ENCODE data around the gene CELF1. TPM values are rescaled to one million over a fixed set of nuclear protein-coding genes. Genes with fewer than 3 reads are reported as not detected.

The CELF1 gene
- total RNA-seq, 1 donor from 2014 or later, result 173 TPM

- Histone ChIP-seq H3K79me2 (ENCODE audit: low read depth) (peaks cover 21% of the 10 kb centered on the region), H3F3A (ENCODE audit: low read depth) (no peaks in the 10 kb centered on the region), H3K4me2 (no peak overlapping the region), H4K20me1 (ENCODE audit: low read depth) (no peaks in the 10 kb centered on the region), H3K27ac (no peak overlapping the region), H3K4me3 (no peak overlapping the region), H2AFZ (replicated peaks) (no peak overlapping the region), H3K27me3 (no peaks in the 10 kb centered on the region), H3K9me3 (ENCODE audit: low read depth) (no peaks in the 10 kb centered on the region), H3K9ac (no peak overlapping the region), H3K36me3 (no peaks in the 10 kb centered on the region), H3K4me1 (peaks cover 8% of the 10 kb centered on the region)
- Mint-ChIP-seq H3K4me1 (peaks cover 26% of the 10 kb centered on the region), H3K36me3 (peaks cover 30% of the 10 kb centered on the region), H3K9me3 (no peaks in the 10 kb centered on the region), H3K4me3 (no peak overlapping the region), H3K27ac (no peak overlapping the region), H3K27me3 (ENCODE audit: insufficient read depth, low read depth) (peaks cover 10% of the 10 kb centered on the region)
- TF ChIP-seq EZH2phosphoT487 (IDR thresholded peaks at IDR 0.05) (no peak), EZH2 (IDR thresholded peaks at IDR 0.05) (no peak), CTCF (IDR thresholded peaks at IDR 0.05) (no peak)
- no peak for DNase-seq (ENCODE audit: low spot score)
Measured at GRCh38 chr11:47583844-47584243, 30.9 kb upstream of the CELF1 start.

GRCh38 chr11:47578524-47579494, 25.9 kb upstream of the CELF1 start, which contains the start of the genes KBTBD4 and NDUFS3:
TSS of gene KBTBD4 (minus strand) at chr11:47578970. CDS start at chr11:47578951, 19 bp downstream.
TSS of gene NDUFS3 (plus strand) at chr11:47579074. CDS start at chr11:47579092, 18 bp downstream.
- Histone ChIP-seq H3K4me1 (peaks cover 18% of the 10 kb centered on the region), H3K79me2 (ENCODE audit: low read depth) (peaks cover 45% of the 10 kb centered on the region), H3K27me3 (no peaks in the 10 kb centered on the region), H3K27ac (peak within 1 kb of the TSS; percentile 85), H4K20me1 (ENCODE audit: low read depth) (no peaks in the 10 kb centered on the region), H2AFZ (replicated peaks) (peak within 1 kb of the TSS; percentile 89), H3K36me3 (no peaks in the 10 kb centered on the region), H3F3A (ENCODE audit: low read depth) (peaks cover 13% of the 10 kb centered on the region), H3K9me3 (ENCODE audit: low read depth) (no peaks in the 10 kb centered on the region), H3K4me2 (peak within 1 kb of the TSS; percentile 99), H3K9ac (peak within 1 kb of the TSS; percentile 95), H3K4me3 (peak within 1 kb of the TSS; percentile 87)
- peaks cover 12% of the 10 kb centered on the region for H3K27me3 Mint-ChIP-seq (ENCODE audit: insufficient read depth, low read depth)
- peak; percentile 97 for DNase-seq (ENCODE audit: low spot score)
- peaks cover 31% of the 10 kb centered on the region for H3K4me1 Mint-ChIP-seq
- H3K36me3 Mint-ChIP-seq, result peaks cover 33% of the 10 kb centered on the region
- peak within 1 kb of the TSS; percentile 99 for H3K4me3 Mint-ChIP-seq
- H3K27ac Mint-ChIP-seq, result peak within 1 kb of the TSS; percentile 100
- peak; percentile 64 for TF ChIP-seq EZH2 (IDR thresholded peaks at IDR 0.05)
- TF ChIP-seq EZH2phosphoT487 (IDR thresholded peaks at IDR 0.05), result no peak
- TF ChIP-seq CTCF (IDR thresholded peaks at IDR 0.05), result no peak
- H3K9me3 Mint-ChIP-seq, result no peaks in the 10 kb centered on the region

DNA sequence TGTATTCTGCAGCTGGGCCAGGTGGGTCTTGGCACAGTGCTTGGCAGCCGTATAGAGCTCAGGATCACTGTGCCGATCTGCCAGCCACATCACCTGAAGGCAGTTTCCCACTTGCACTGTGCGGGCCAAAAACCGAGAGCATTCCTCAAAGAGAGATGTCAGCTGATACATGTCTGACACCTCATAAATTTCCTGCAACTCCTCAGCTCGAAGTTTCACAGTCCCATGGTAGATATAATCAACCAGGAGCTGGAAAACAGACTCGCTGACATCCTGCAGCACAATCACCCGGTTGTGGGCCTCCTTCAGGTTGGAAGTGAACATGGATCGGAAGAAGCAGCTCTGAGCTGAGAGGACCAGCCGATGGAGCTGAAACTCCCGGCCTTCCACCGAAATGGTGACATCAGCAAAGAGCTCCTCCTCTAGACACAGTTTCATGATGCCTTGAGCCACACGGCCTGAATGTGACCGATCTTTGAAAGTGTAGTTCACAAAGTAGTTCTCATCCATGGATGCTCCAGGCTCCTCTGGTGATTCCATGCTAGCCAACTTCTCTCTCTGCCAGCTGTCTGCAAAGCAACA, 24.6 kb upstream of the CELF1 start:
- no peaks in the 10 kb centered on the region for H3K27me3 ChIP-seq
- H4K20me1 ChIP-seq (ENCODE audit: low read depth), result no peaks in the 10 kb centered on the region
- Mint-ChIP-seq H3K36me3 (peaks cover 30% of the 10 kb centered on the region), H3K9me3 (no peaks in the 10 kb centered on the region), H3K27me3 (ENCODE audit: insufficient read depth, low read depth) (peaks cover 12% of the 10 kb centered on the region), H3K4me1 (peaks cover 31% of the 10 kb centered on the region), H3K4me3 (peak overlapping the region; percentile 99), H3K27ac (peak overlapping the region; percentile 100)
- H3K9me3 ChIP-seq (ENCODE audit: low read depth), result no peaks in the 10 kb centered on the region
- H2AFZ ChIP-seq (replicated peaks), result no peak overlapping the region
- TF ChIP-seq EZH2 (IDR thresholded peaks at IDR 0.05), result no peak
- TF ChIP-seq CTCF (IDR thresholded peaks at IDR 0.05), result no peak
- TF ChIP-seq EZH2phosphoT487 (IDR thresholded peaks at IDR 0.05), result no peak
- DNase-seq (ENCODE audit: low spot score), result no peak
- peaks cover 13% of the 10 kb centered on the region for H3F3A ChIP-seq (ENCODE audit: low read depth)
- no peak overlapping the region for H3K27ac ChIP-seq
- H3K36me3 ChIP-seq, result no peaks in the 10 kb centered on the region
- H3K79me2 ChIP-seq (ENCODE audit: low read depth), result peaks cover 45% of the 10 kb centered on the region
- H3K4me1 ChIP-seq, result peaks cover 18% of the 10 kb centered on the region
- H3K9ac ChIP-seq, result no peak overlapping the region
- peak overlapping the region; percentile 99 for H3K4me2 ChIP-seq
- peak overlapping the region; percentile 87 for H3K4me3 ChIP-seq

Data from neural progenitor cell (in vitro differentiated cells).